WTC11 (cell line): Measurements from ENCODE around the gene RNF126. TPM values are rescaled to one million over a fixed set of nuclear protein-coding genes. Genes with fewer than 3 reads are reported as not detected.
"Not testable (repeated sequence)": the region's sequence is repeated elsewhere in the genome, so short reads cannot be mapped to it uniquely, and the experiment has no call there.

ENCODE experiments used
- ATAC-seq: fragments of 200-7000 bp; cut with Tn5 transposase; 2 replicates; pipeline ENCODE4 v1.10.0; 2021; ENCODE audit warnings: mild to moderate bottlenecking, moderate library complexity
- CTCF ChIA-PET: fragments of 300-600 bp; sonication (Branson Sonifier 250); formaldehyde crosslinking; loops from one replicate; lab custom pipeline; 2021; ENCODE audit warnings: antibody characterized with exemption; lab: Charles Lee
- POLR2A ChIA-PET: fragments of 350-600 bp; sonication (Branson Sonifier 250); formaldehyde crosslinking; loops from one replicate; lab custom pipeline; 2021; ENCODE audit warnings: antibody characterized with exemption; lab: Charles Lee
- DNase-seq: peaks from one replicate; pipeline ENCODE4 v3.0.0; 2021; ENCODE audit warnings: low spot score
- H3K27ac Mint-ChIP-seq: 2 replicates; pipeline ENCODE4 v1.8.0; 2021; ENCODE audit warnings: mixed read lengths
- H3K27me3 Mint-ChIP-seq: 2 replicates; pipeline ENCODE4 v1.8.0; 2021; ENCODE audit warnings: low read depth, mild to moderate bottlenecking, moderate library complexity, mixed read lengths
- H3K36me3 Mint-ChIP-seq: 2 replicates; pipeline ENCODE4 v1.8.0; 2021; ENCODE audit warnings: mixed read lengths
- H3K4me1 Mint-ChIP-seq: 2 replicates; pipeline ENCODE4 v1.8.0; 2022; ENCODE audit warnings: mixed read lengths
- H3K4me3 Mint-ChIP-seq: 2 replicates; pipeline ENCODE4 v1.8.0; 2021; ENCODE audit warnings: mild to moderate bottlenecking, moderate library complexity, mixed read lengths
- H3K9me3 Mint-ChIP-seq: 2 replicates; pipeline ENCODE4 v1.8.0; 2021; ENCODE audit warnings: mixed read lengths
- MYBL2 ChIP-seq: sonication (generic); formaldehyde crosslinking; IDR thresholded peaks from 2 replicates; pipeline ENCODE4 v1.8.1; 2023; ENCODE audit warnings: mild to moderate bottlenecking, moderate library complexity, missing genetic modification reagents
- NR2C2 ChIP-seq: sonication (generic); formaldehyde crosslinking; IDR thresholded peaks from 2 replicates; pipeline ENCODE4 v1.8.0; 2022; ENCODE audit warnings: mild to moderate bottlenecking, missing genetic modification reagents
- SMAD3 ChIP-seq: sonication (generic); formaldehyde crosslinking; IDR thresholded peaks from 2 replicates; pipeline ENCODE4 v1.8.0; 2022; ENCODE audit warnings: missing genetic modification reagents, mild to moderate bottlenecking, borderline replicate concordance
- SP1 ChIP-seq: sonication (generic); formaldehyde crosslinking; conservative IDR thresholded peaks from 2 replicates; pipeline ENCODE4 v1.8.1; 2022; ENCODE audit warnings: missing genetic modification reagents
- TEAD4 ChIP-seq: sonication (generic); formaldehyde crosslinking; IDR thresholded peaks from 2 replicates; pipeline ENCODE4 v1.8.0; 2022; ENCODE audit warnings: mild to moderate bottlenecking, missing genetic modification reagents
- TP53 ChIP-seq: sonication (generic); formaldehyde crosslinking; IDR thresholded peaks from 2 replicates; pipeline ENCODE4 v1.8.1; 2023; ENCODE audit warnings: mild to moderate bottlenecking, missing genetic modification reagents
- ZNF232 ChIP-seq: sonication (generic); formaldehyde crosslinking; IDR thresholded peaks from 2 replicates; pipeline ENCODE4 v1.8.0; 2022; ENCODE audit warnings: mild to moderate bottlenecking, missing genetic modification reagents
- ZNF396 ChIP-seq: fragments of 250-450 bp; sonication (Bioruptor Pico); IDR thresholded peaks from 2 replicates; pipeline ENCODE4 v1.8.0; 2021; ENCODE audit warnings: mild to moderate bottlenecking, moderate library complexity, borderline replicate concordance
- total RNA-seq: library from RNA; stranded (reverse); gene quantifications from 3 replicates; pipeline ENCODE4 v1.2.3, GENCODE V29; 2021
- TF ChIP-seq, protein P1 (sequence below): sonication (generic); formaldehyde crosslinking; IDR thresholded peaks from 2 replicates; pipeline ENCODE4 v1.8.0; 2023; ENCODE audit warnings: mild to moderate bottlenecking, missing genetic modification reagents
- TF ChIP-seq, protein P2 (sequence below): sonication (generic); formaldehyde crosslinking; IDR thresholded peaks from 2 replicates; pipeline ENCODE4 v1.8.0; 2022; ENCODE audit warnings: mild to moderate bottlenecking, missing genetic modification reagents
- TF ChIP-seq, protein P3 (sequence below): fragments of 200-600 bp; IDR thresholded peaks from 2 replicates; pipeline ENCODE4 v1.8.0; 2022; ENCODE audit warnings: antibody characterized with exemption
- TF ChIP-seq, protein P4 (sequence below): sonication (generic); formaldehyde crosslinking; conservative IDR thresholded peaks from 2 replicates; pipeline ENCODE4 v1.8.1; 2022; ENCODE audit warnings: mild to moderate bottlenecking, missing genetic modification reagents
- TF ChIP-seq, protein P5 (sequence below): fragments of 250-450 bp; sonication (Bioruptor Pico); conservative IDR thresholded peaks from 2 replicates; pipeline ENCODE4 v1.9.0; 2021; ENCODE audit warnings: mild to moderate bottlenecking
- TF ChIP-seq, protein P6 (sequence below): fragments of 250-450 bp; sonication (Bioruptor Pico); IDR thresholded peaks from 2 replicates; pipeline ENCODE4 v1.9.0; 2021; ENCODE audit warnings: mild to moderate bottlenecking

The RNF126 gene
- total RNA-seq, 1 experiment from 2014 or later, result 84.4 TPM

DNA sequence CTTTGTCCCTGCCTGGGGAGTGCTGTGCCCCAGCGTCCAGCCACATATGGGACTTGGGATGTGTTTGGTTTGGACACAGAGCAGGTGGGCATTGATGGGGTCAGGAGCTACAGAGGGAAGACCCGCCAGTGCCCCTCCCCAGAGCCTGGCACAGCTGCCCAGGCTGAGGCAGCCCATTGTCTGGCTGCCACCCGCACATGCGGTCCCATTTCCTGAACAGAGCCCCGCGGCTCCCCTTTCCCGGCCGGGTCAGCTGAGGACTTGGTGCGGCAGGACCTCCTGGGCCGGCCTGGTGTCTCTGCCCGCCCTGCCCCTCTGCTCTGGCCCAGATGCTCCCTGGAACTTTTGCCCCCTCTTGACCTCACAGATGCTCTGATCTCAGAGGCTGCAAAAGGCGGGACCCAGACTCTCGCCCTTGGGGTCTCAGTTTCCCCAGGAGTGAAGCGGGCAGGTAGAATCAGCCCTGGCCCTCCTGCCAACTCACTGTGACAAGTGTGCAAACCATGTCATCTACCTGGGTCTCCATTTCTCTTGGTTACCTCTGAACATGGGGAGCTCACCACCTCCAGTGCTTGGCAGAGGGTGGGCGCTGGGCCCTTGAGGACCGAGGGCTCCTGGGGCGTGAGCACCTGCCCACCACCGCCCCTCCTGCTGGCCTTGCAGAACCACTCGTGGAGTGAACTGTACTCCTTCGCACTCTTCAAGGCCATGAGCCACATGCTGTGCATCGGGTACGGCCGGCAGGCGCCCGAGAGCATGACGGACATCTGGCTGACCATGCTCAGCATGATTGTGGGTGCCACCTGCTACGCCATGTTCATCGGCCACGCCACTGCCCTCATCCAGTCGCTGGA lies 55.5 kb downstream of the RNF126 start (continued):
- TF ChIP-seq, protein P1, sequence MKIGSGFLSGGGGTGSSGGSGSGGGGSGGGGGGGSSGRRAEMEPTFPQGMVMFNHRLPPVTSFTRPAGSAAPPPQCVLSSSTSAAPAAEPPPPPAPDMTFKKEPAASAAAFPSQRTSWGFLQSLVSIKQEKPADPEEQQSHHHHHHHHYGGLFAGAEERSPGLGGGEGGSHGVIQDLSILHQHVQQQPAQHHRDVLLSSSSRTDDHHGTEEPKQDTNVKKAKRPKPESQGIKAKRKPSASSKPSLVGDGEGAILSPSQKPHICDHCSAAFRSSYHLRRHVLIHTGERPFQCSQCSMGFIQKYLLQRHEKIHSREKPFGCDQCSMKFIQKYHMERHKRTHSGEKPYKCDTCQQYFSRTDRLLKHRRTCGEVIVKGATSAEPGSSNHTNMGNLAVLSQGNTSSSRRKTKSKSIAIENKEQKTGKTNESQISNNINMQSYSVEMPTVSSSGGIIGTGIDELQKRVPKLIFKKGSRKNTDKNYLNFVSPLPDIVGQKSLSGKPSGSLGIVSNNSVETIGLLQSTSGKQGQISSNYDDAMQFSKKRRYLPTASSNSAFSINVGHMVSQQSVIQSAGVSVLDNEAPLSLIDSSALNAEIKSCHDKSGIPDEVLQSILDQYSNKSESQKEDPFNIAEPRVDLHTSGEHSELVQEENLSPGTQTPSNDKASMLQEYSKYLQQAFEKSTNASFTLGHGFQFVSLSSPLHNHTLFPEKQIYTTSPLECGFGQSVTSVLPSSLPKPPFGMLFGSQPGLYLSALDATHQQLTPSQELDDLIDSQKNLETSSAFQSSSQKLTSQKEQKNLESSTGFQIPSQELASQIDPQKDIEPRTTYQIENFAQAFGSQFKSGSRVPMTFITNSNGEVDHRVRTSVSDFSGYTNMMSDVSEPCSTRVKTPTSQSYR (CRISPR knock-in tag), result no peak
- TF ChIP-seq, protein P2, sequence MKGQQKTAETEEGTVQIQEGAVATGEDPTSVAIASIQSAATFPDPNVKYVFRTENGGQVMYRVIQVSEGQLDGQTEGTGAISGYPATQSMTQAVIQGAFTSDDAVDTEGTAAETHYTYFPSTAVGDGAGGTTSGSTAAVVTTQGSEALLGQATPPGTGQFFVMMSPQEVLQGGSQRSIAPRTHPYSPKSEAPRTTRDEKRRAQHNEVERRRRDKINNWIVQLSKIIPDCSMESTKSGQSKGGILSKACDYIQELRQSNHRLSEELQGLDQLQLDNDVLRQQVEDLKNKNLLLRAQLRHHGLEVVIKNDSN (CRISPR knock-in tag), result no peak
- TF ChIP-seq SMAD3 (CRISPR knock-in tag) (no peak), SP1 (CRISPR knock-in tag) (no peak)

DNA sequence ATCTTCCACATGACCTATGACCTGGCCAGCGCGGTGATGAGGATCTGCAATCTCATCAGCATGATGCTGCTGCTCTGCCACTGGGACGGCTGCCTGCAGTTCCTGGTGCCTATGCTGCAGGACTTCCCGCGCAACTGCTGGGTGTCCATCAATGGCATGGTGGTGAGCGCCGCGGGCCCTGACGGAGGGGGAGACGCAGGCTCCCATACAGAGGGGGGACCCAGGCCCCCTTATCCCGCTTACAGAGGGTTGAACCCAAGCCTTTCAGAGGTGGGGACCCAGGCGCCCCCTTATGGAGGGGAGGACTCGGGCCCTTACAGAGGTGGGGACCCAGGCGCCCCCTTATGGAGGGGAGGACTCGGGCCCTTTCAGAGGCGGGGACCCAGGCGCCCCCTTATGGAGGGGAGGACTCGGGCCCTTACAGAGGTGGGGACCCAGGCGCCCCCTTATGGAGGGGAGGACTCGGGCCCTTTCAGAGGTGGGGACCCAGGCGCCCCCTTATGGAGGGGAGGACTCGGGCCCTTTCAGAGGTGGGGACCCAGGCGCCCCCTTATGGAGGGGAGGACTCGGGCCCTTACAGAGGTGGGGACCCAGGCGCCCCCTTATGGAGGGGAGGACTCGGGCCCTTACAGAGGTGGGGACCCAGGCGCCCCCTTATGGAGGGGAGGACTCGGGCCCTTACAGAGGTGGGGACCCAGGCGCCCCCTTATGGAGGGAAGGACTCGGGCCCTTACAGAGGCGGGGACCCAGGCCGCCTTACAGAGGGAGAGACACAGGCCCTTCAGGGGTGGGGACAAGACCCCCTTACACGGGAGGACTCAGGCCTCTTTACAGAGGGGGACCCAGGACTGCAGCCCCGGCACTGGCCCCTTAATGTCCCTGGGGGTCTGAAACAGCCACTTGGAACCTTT lies 57.7 kb downstream of the RNF126 start:
- H3K36me3 Mint-ChIP-seq, H3K4me3 Mint-ChIP-seq, DNase-seq, CTCF ChIA-PET, POLR2A ChIA-PET, H3K4me1 Mint-ChIP-seq, H3K27me3 Mint-ChIP-seq, H3K27ac Mint-ChIP-seq: not testable (repeated sequence)
- TF ChIP-seq, protein P3, sequence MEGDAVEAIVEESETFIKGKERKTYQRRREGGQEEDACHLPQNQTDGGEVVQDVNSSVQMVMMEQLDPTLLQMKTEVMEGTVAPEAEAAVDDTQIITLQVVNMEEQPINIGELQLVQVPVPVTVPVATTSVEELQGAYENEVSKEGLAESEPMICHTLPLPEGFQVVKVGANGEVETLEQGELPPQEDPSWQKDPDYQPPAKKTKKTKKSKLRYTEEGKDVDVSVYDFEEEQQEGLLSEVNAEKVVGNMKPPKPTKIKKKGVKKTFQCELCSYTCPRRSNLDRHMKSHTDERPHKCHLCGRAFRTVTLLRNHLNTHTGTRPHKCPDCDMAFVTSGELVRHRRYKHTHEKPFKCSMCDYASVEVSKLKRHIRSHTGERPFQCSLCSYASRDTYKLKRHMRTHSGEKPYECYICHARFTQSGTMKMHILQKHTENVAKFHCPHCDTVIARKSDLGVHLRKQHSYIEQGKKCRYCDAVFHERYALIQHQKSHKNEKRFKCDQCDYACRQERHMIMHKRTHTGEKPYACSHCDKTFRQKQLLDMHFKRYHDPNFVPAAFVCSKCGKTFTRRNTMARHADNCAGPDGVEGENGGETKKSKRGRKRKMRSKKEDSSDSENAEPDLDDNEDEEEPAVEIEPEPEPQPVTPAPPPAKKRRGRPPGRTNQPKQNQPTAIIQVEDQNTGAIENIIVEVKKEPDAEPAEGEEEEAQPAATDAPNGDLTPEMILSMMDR, result peak; percentile 30; the same call in 1 of the 2 replicates
- H3K9me3 Mint-ChIP-seq, result peaks cover 19% of the 10 kb centered on the region
- ATAC-seq, result peak; percentile 29; the same call in 1 of the 2 replicates

DNA sequence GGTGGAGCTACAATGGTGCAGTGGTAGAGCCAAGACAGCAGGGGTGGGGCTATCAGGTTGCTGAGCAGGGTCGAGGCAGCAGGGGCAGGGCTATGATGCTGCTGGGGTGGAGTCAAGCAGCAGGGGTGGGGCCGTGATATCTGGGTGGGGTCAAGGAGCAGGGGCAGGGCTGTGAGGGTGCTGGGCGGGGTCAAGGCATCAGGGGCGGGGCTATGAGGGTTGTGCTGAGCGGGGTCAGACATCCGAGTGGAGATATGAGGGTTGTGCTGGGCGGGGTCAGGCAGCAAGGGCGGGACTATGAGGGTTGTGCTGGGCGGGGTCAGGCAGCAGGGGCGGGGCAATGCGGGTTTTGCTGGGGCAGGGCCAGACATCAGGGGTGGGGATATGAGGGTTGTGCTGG lies 58.7 kb downstream of the RNF126 start:
- POLR2A ChIA-PET, result no interaction called here
- CTCF ChIA-PET, result interaction anchor here (0.8 kb wide), 1 partner anchor 20 kb away, joined by 3 read pairs; no protein-coding TSS in a partner anchor
- no peaks in the 10 kb centered on the region for H3K4me1 Mint-ChIP-seq
- no peak overlapping the region for H3K4me3 Mint-ChIP-seq
- peaks cover 19% of the 10 kb centered on the region for H3K9me3 Mint-ChIP-seq
- DNase-seq (no peak), ATAC-seq (peak; percentile 65)
- peaks cover 9% of the 10 kb centered on the region; the same call in 1 of the 2 replicates for H3K36me3 Mint-ChIP-seq
- no peak overlapping the region for H3K27ac Mint-ChIP-seq
- peaks cover 9% of the 10 kb centered on the region for H3K27me3 Mint-ChIP-seq
- TF ChIP-seq, protein P4, sequence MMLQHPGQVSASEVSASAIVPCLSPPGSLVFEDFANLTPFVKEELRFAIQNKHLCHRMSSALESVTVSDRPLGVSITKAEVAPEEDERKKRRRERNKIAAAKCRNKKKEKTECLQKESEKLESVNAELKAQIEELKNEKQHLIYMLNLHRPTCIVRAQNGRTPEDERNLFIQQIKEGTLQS (CRISPR knock-in tag), result no peak
- TF ChIP-seq TEAD4 (no peak), NR2C2 (no peak), TP53 (no peak), ZNF396 (CRISPR knock-in tag) (no peak), ZNF232 (CRISPR knock-in tag) (no peak), MYBL2 (CRISPR knock-in tag) (no peak)
- TF ChIP-seq, protein P5, sequence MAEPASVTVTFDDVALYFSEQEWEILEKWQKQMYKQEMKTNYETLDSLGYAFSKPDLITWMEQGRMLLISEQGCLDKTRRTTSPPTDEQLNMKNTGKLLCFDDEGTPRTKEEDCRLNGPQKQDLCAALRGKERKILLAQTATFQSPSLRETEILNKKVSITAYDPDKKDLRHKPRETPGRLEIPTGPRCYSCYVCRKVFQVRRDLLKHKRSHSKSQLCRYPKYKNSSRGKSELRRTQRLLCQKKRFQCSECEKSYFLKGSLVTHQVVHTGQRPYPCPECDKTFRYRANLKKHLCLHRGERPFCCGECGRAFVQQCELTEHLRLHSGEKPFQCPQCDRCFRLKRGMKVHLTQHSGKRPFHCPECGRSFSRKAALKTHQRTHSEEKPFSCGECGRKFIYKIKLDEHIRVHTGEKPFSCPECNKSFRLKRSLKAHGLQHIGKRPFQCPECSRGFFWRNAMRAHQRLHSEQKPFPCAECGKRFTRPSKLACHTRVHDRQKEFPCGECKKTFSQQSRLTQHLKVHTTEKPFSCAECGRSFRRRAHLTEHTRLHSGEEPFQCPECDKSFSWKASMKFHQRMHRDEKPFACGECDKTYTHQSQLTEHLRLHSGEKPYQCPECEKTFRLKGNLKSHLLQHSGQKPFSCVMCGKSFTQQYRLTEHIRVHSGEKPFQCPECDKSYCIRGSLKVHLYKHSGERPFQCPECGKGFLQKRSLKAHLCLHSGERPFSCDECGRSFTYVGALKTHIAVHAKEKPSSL (CRISPR knock-in tag), result no peak
- TF ChIP-seq, protein P2 (CRISPR knock-in tag), result no peak
- TF ChIP-seq, protein P6, sequence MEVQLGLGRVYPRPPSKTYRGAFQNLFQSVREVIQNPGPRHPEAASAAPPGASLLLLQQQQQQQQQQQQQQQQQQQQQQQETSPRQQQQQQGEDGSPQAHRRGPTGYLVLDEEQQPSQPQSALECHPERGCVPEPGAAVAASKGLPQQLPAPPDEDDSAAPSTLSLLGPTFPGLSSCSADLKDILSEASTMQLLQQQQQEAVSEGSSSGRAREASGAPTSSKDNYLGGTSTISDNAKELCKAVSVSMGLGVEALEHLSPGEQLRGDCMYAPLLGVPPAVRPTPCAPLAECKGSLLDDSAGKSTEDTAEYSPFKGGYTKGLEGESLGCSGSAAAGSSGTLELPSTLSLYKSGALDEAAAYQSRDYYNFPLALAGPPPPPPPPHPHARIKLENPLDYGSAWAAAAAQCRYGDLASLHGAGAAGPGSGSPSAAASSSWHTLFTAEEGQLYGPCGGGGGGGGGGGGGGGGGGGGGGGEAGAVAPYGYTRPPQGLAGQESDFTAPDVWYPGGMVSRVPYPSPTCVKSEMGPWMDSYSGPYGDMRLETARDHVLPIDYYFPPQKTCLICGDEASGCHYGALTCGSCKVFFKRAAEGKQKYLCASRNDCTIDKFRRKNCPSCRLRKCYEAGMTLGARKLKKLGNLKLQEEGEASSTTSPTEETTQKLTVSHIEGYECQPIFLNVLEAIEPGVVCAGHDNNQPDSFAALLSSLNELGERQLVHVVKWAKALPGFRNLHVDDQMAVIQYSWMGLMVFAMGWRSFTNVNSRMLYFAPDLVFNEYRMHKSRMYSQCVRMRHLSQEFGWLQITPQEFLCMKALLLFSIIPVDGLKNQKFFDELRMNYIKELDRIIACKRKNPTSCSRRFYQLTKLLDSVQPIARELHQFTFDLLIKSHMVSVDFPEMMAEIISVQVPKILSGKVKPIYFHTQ (CRISPR knock-in tag), result no peak
- TF ChIP-seq, protein P1 (CRISPR knock-in tag), result no peak
